ENCODE results near the gene GDF9. TPM values are rescaled to one million over a fixed set of nuclear protein-coding genes. Genes with fewer than 3 reads are reported as not detected.

The GDF9 gene
- total RNA-seq, 1 experiment from 2014 or later: 0.51 TPM

GRCh38 chr5:132832612-132833011 is 33.7 kb downstream of the GDF9 start:
- H3K27ac Mint-ChIP-seq (ENCODE audit: low read depth, unreplicated experiment): peak overlapping the region; percentile 20
- H3K36me3 Mint-ChIP-seq (ENCODE audit: insufficient read depth, unreplicated experiment): peaks cover 8% of the 10 kb centered on the region
- no TSS peak for BruUV-seq (replicated peaks)
- TF ChIP-seq CTCF (IDR thresholded peaks at IDR 0.05; ENCODE audit: unreplicated experiment): no peak
- ChIA-PET CTCF (interaction anchor here (5.5 to 10.4 kb wide), 2 partner anchors 13 to 30 kb away, joined by 39 to 211 read pairs; partner anchors contain the start of genes GDF9 and UQCRQ), POLR2A (interaction anchor here (0.6 to 10.9 kb wide), 3 partner anchors 21 to 144 kb away, joined by 3 to 176 read pairs (median 11); partner anchors contain the start of genes GDF9, LEAP2 and UQCRQ)
- no peaks in the 10 kb centered on the region for H3K9me3 Mint-ChIP-seq (ENCODE audit: unreplicated experiment)
- no peak overlapping the region for H3K4me3 Mint-ChIP-seq (ENCODE audit: unreplicated experiment)
- no peak for DNase-seq (ENCODE audit: unreplicated experiment)
- H3K27me3 Mint-ChIP-seq (ENCODE audit: insufficient read depth, unreplicated experiment): no peaks in the 10 kb centered on the region
- intact Hi-C loops (cut with micrococcal nuclease): no loop called here
- peaks cover 15% of the 10 kb centered on the region for H3K4me1 Mint-ChIP-seq (ENCODE audit: insufficient read depth, unreplicated experiment)

GRCh38 chr5:132831095-132831860 is 35.0 kb downstream of the GDF9 start:
- CTCF ChIA-PET: interaction anchor here (0.6 to 10.4 kb wide), 11 partner anchors 8 to 287 kb away, joined by 3 to 211 read pairs (median 37); partner anchors contain the start of genes GDF9, LEAP2 and UQCRQ
- intact Hi-C loops (cut with micrococcal nuclease): no loop called here
- Mint-ChIP-seq H3K9me3 (ENCODE audit: unreplicated experiment) (no peaks in the 10 kb centered on the region), H3K4me1 (ENCODE audit: insufficient read depth, unreplicated experiment) (peaks cover 21% of the 10 kb centered on the region), H3K4me3 (ENCODE audit: unreplicated experiment) (peak overlapping the region; percentile 90), H3K36me3 (ENCODE audit: insufficient read depth, unreplicated experiment) (peaks cover 16% of the 10 kb centered on the region), H3K27ac (ENCODE audit: low read depth, unreplicated experiment) (peak overlapping the region; percentile 86), H3K27me3 (ENCODE audit: insufficient read depth, unreplicated experiment) (no peaks in the 10 kb centered on the region)
- no TSS peak for BruUV-seq (replicated peaks)
- TF ChIP-seq CTCF (IDR thresholded peaks at IDR 0.05; ENCODE audit: unreplicated experiment): no peak
- DNase-seq (ENCODE audit: unreplicated experiment): no peak
- POLR2A ChIA-PET: interaction anchor here (0.6 to 10.9 kb wide), 8 partner anchors 9 to 470 kb away, joined by 3 to 176 read pairs (median 5); partner anchors contain the start of genes GDF9, LEAP2 and UQCRQ

- peak; percentile 84 for DNase-seq (ENCODE audit: unreplicated experiment)
- no peak for TF ChIP-seq CTCF (IDR thresholded peaks at IDR 0.05; ENCODE audit: unreplicated experiment)
- H3K4me3 Mint-ChIP-seq (ENCODE audit: unreplicated experiment): peak within 1 kb of the TSS; percentile 90
- no peaks in the 10 kb centered on the region for H3K27me3 Mint-ChIP-seq (ENCODE audit: insufficient read depth, unreplicated experiment)
- H3K36me3 Mint-ChIP-seq (ENCODE audit: insufficient read depth, unreplicated experiment): peaks cover 16% of the 10 kb centered on the region
- BruUV-seq (replicated peaks): TSS peak; percentile 61
- no peaks in the 10 kb centered on the region for H3K9me3 Mint-ChIP-seq (ENCODE audit: unreplicated experiment)
- ChIA-PET CTCF (interaction anchor here (0.5 to 10.4 kb wide), 21 partner anchors 9 to 1542 kb away, joined by 3 to 211 read pairs (median 5); partner anchors contain the start of genes GDF9, LEAP2 and UQCRQ), POLR2A (interaction anchor here (0.6 to 10.9 kb wide), 14 partner anchors 10 to 469 kb away, joined by 3 to 176 read pairs (median 6); partner anchors contain the start of genes GDF9, KIF3A, LEAP2 and RAD50)
- peaks cover 21% of the 10 kb centered on the region for H3K4me1 Mint-ChIP-seq (ENCODE audit: insufficient read depth, unreplicated experiment)
- H3K27ac Mint-ChIP-seq (ENCODE audit: low read depth, unreplicated experiment): peak within 1 kb of the TSS; percentile 90
- intact Hi-C loops (cut with micrococcal nuclease): loop anchor here (1.0 kb wide), 3 partner anchors 11 to 53 kb away; partner anchors contain the start of genes GDF9 and UQCRQ
These were observed 35.7 kb downstream of the GDF9 start, which contains the start of gene SHROOM1 for GRCh38 chr5:132830436-132831094. TSS of gene SHROOM1 (minus strand) at chr5:132830647. CDS start at chr5:132826140, 4,507 bp downstream.

Data from MCF 10A (cell line).